ENCODE data around the gene PAPLN.

GRCh38 chr14:73276836-73277235 lies 39.5 kb downstream of the PAPLN start:
- TF ChIP-seq CTCF (IDR thresholded peaks at IDR 0.05) (no peak), POLR2A (IDR thresholded peaks at IDR 0.05) (no peak)
